Limb (tissue), 2 donors: ENCODE data around the gene FHL1.

ENCODE experiments used
- DNase-seq, 2 donors: peaks; one replicate each; pipeline ENCODE4 v3.0.0-alpha.2; 2016; ENCODE audit errors: extremely low spot score in 2 of 2

The FHL1 gene

GRCh38 chrX:136185401-136186022 lies 38.2 kb downstream of the FHL1 start:
- DNase-seq = no peak

- no peak for DNase-seq
Measured at GRCh38 chrX:136186023-136186413, 38.7 kb downstream of the FHL1 start.

- no peak for DNase-seq
Measured at GRCh38 chrX:136189222-136189621, 41.9 kb downstream of the FHL1 start.

- DNase-seq = no peak
Measured at GRCh38 chrX:136190038-136190713, 42.8 kb downstream of the FHL1 start.

GRCh38 chrX:136191171-136191570 lies 43.8 kb downstream of the FHL1 start:
- no peak for DNase-seq

GRCh38 chrX:136192135-136192534 lies 44.8 kb downstream of the FHL1 start:
- no peak for DNase-seq

GRCh38 chrX:136192839-136193414 lies 45.6 kb downstream of the FHL1 start:
- no peak for DNase-seq

- DNase-seq = no peak
Measured at GRCh38 chrX:136193771-136194170, 46.4 kb downstream of the FHL1 start.

- DNase-seq = no peak
Measured at GRCh38 chrX:136194536-136194935, 47.2 kb downstream of the FHL1 start.

- DNase-seq = no peak
Measured at GRCh38 chrX:136195247-136195646, 47.9 kb downstream of the FHL1 start.

- no peak for DNase-seq
Measured at GRCh38 chrX:136196691-136197155, 49.4 kb downstream of the FHL1 start.

GRCh38 chrX:136198010-136198409 lies 50.7 kb downstream of the FHL1 start:
- DNase-seq = no peak

GRCh38 chrX:136198678-136199243 lies 51.4 kb downstream of the FHL1 start:
- no peak for DNase-seq

GRCh38 chrX:136199365-136199764 lies 52.0 kb downstream of the FHL1 start:
- DNase-seq = no peak

GRCh38 chrX:136200466-136200865 lies 53.1 kb downstream of the FHL1 start:
- no peak for DNase-seq

GRCh38 chrX:136201601-136202000 lies 54.3 kb downstream of the FHL1 start:
- DNase-seq = no peak

GRCh38 chrX:136202889-136203288 lies 55.6 kb downstream of the FHL1 start:
- no peak for DNase-seq

GRCh38 chrX:136203438-136203837 lies 56.1 kb downstream of the FHL1 start:
- no peak for DNase-seq

GRCh38 chrX:136203951-136204350 lies 56.6 kb downstream of the FHL1 start:
- DNase-seq = no peak

GRCh38 chrX:136204571-136204970 lies 57.2 kb downstream of the FHL1 start:
- DNase-seq = no peak

- no peak for DNase-seq
Measured at GRCh38 chrX:136205882-136206380, 58.6 kb downstream of the FHL1 start.

GRCh38 chrX:136206916-136207315 lies 59.6 kb downstream of the FHL1 start:
- no peak for DNase-seq
